Measurements from ENCODE around the gene ADGRL4. TPM values are rescaled to one million over a fixed set of nuclear protein-coding genes. Genes with fewer than 3 reads are reported as not detected.

The ADGRL4 gene
- total RNA-seq, 1 experiment from 2014 or later, result 0.10 TPM

DNA sequence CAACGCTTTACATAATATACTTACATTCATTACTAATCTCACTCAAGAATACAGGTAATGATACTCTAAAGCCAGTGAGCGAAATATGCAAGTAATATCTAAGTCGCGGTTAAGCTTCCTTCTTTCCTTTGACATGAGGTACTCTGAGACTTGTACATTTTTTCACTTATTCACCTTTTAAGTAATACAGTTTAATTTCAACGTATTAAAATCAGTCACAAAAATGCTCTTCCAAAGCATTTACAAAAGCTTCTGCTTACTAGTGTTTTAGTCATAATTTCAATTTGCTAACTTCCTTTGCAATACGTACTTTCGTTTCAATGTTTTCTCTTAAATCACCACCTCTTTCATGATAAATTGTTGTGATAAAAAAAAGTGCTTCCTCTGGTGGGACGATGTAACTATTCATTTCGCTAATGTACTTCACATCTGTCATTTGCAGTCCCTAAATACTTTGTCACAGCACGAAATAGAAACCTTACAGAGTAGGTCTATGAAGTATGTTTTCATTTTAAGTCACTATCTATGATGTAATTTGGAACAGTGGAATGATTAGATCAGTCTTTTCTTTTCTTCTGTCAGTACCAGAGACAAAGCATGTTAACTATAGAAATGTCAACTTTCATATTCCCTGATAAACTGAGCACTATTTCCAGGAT lies 34.0 kb upstream of the ADGRL4 start:
- CTCF ChIA-PET, result no interaction called here
- ATAC-seq, result no peak
- RAD21 ChIA-PET (ENCODE audit: low non-redundant PET in 1 of 2, low total read pairs in 2 of 2, uncharacterized antibody in 2 of 2, unreplicated experiment in 2 of 2), result interaction anchor here in 1 of 2 experiments (0.7 kb wide), 1 partner anchor 18 kb away, joined by 3 read pairs; no protein-coding TSS in a partner anchor
- Histone ChIP-seq H3K36me3 (ENCODE audit: control insufficient read depth in 1 of 2, insufficient read depth in 2 of 2, low read length in 2 of 2) (no peaks in the 10 kb centered on the region), H4K20me1 (ENCODE audit: insufficient read depth) (no peaks in the 10 kb centered on the region), H3K27me3 (ENCODE audit: insufficient read depth, low read length) (no peaks in the 10 kb centered on the region), H3K9me3 (ENCODE audit: control insufficient read depth in 1 of 2, insufficient read depth in 1 of 2, low read depth in 1 of 2, low read length in 2 of 2) (peaks cover 0 to 7% of the 10 kb centered on the region in 2 experiments; a peak in 2 of 4 replicates), H3K79me2 (ENCODE audit: insufficient read depth, low read length) (no peaks in the 10 kb centered on the region), H3K9ac (ENCODE audit: low read length) (no peak overlapping the region), H3K9me2 (ENCODE audit: insufficient read depth) (no peaks in the 10 kb centered on the region), H3K4me1 (ENCODE audit: control insufficient read depth in 1 of 2, insufficient read depth in 2 of 2, low read length in 2 of 2) (no peaks in the 10 kb centered on the region), H2AFZ (ENCODE audit: low read depth, low read length, poor library complexity, severe bottlenecking) (no peak overlapping the region), H3K4me2 (ENCODE audit: low read length) (no peak overlapping the region), H3K27ac (ENCODE audit: low read depth, low read length) (no peak overlapping the region), H3K4me3 (replicated peaks in 1 of 2; ENCODE audit: low read depth in 1 of 2, low read length in 2 of 2) (no peak overlapping the region)
- BruUV-seq (replicated peaks), result no TSS peak
- POLR2A ChIA-PET, result no interaction called here
- DNase-seq (ENCODE audit: low read depth, low spot score), result no peak
- TF ChIP-seq EZH2phosphoT487 (IDR thresholded peaks at IDR 0.05; ENCODE audit: borderline replicate concordance), result no peak
- TF ChIP-seq, protein P1, sequence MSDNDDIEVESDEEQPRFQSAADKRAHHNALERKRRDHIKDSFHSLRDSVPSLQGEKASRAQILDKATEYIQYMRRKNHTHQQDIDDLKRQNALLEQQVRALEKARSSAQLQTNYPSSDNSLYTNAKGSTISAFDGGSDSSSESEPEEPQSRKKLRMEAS (IDR thresholded peaks at IDR 0.05), result no peak
- TF ChIP-seq ZNF274 (IDR thresholded peaks at IDR 0.05; ENCODE audit: low read depth, low read length), result no peak
- no peak for TF ChIP-seq SIN3A (IDR thresholded peaks at IDR 0.05; ENCODE audit: low read depth)
- TF ChIP-seq FOSL1 (IDR thresholded peaks at IDR 0.05; ENCODE audit: low read depth), result no peak
- no peak for TF ChIP-seq JUND (IDR thresholded peaks at IDR 0.05)
- no peak for TF ChIP-seq SRF (IDR thresholded peaks at IDR 0.05; ENCODE audit: low read depth)
- no peak for TF ChIP-seq ELF1 (IDR thresholded peaks at IDR 0.05; ENCODE audit: borderline replicate concordance, low read depth)
- TF ChIP-seq, protein P2, sequence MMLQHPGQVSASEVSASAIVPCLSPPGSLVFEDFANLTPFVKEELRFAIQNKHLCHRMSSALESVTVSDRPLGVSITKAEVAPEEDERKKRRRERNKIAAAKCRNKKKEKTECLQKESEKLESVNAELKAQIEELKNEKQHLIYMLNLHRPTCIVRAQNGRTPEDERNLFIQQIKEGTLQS (IDR thresholded peaks at IDR 0.05), result no peak
- no peak for TF ChIP-seq POLR2AphosphoS5 (IDR thresholded peaks at IDR 0.05; ENCODE audit: low read depth, low read length)
- TF ChIP-seq, protein P3, sequence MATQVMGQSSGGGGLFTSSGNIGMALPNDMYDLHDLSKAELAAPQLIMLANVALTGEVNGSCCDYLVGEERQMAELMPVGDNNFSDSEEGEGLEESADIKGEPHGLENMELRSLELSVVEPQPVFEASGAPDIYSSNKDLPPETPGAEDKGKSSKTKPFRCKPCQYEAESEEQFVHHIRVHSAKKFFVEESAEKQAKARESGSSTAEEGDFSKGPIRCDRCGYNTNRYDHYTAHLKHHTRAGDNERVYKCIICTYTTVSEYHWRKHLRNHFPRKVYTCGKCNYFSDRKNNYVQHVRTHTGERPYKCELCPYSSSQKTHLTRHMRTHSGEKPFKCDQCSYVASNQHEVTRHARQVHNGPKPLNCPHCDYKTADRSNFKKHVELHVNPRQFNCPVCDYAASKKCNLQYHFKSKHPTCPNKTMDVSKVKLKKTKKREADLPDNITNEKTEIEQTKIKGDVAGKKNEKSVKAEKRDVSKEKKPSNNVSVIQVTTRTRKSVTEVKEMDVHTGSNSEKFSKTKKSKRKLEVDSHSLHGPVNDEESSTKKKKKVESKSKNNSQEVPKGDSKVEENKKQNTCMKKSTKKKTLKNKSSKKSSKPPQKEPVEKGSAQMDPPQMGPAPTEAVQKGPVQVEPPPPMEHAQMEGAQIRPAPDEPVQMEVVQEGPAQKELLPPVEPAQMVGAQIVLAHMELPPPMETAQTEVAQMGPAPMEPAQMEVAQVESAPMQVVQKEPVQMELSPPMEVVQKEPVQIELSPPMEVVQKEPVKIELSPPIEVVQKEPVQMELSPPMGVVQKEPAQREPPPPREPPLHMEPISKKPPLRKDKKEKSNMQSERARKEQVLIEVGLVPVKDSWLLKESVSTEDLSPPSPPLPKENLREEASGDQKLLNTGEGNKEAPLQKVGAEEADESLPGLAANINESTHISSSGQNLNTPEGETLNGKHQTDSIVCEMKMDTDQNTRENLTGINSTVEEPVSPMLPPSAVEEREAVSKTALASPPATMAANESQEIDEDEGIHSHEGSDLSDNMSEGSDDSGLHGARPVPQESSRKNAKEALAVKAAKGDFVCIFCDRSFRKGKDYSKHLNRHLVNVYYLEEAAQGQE (IDR thresholded peaks at IDR 0.05; ENCODE audit: low read depth), result no peak
- TF ChIP-seq RAD21 (IDR thresholded peaks at IDR 0.05; ENCODE audit: low read depth), result no peak
- TF ChIP-seq, protein P4, sequence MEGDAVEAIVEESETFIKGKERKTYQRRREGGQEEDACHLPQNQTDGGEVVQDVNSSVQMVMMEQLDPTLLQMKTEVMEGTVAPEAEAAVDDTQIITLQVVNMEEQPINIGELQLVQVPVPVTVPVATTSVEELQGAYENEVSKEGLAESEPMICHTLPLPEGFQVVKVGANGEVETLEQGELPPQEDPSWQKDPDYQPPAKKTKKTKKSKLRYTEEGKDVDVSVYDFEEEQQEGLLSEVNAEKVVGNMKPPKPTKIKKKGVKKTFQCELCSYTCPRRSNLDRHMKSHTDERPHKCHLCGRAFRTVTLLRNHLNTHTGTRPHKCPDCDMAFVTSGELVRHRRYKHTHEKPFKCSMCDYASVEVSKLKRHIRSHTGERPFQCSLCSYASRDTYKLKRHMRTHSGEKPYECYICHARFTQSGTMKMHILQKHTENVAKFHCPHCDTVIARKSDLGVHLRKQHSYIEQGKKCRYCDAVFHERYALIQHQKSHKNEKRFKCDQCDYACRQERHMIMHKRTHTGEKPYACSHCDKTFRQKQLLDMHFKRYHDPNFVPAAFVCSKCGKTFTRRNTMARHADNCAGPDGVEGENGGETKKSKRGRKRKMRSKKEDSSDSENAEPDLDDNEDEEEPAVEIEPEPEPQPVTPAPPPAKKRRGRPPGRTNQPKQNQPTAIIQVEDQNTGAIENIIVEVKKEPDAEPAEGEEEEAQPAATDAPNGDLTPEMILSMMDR (IDR thresholded peaks at IDR 0.05 in 2 of 3, conservative IDR thresholded peaks at IDR 0.05 in 1 of 3; ENCODE audit: borderline replicate concordance in 1 of 3, insufficient read depth in 1 of 3, low read depth in 2 of 3, low read length in 2 of 3), result no peak
- no peak for TF ChIP-seq TCF7L2 (IDR thresholded peaks at IDR 0.05; ENCODE audit: borderline replicate concordance, extremely low read depth, insufficient read depth, insufficient read length)
- intact Hi-C loops (cut with micrococcal nuclease), result no loop called here

Measured in HCT116 (cell line).